Tibial nerve (tissue), 4 donors: ENCODE results near the gene COL25A1. TPM values are rescaled to one million over a fixed set of nuclear protein-coding genes. Genes with fewer than 3 reads are reported as not detected.

Experiments used
- DNase-seq, 2 donors: peaks; one replicate each; pipeline ENCODE4 v3.0.0-alpha.2; 2019; ENCODE audit warnings: low spot score in 2 of 2
- H3K27ac ChIP-seq, 4 donors: fragments of 200-600 bp; sonication (generic) in 3 of 4; one replicate each; pipeline ENCODE4 v1.5.1; 2017 to 2019; ENCODE audit warnings: mild to moderate bottlenecking in 1 of 4
- H3K27me3 ChIP-seq, 2 donors: fragments of 200-600 bp; sonication (generic) in 1 of 2; one replicate each; pipeline versions ENCODE4 v1.5.1 to v1.6.0; 2017 to 2019
- H3K36me3 ChIP-seq, 3 donors: fragments of 200-600 bp; sonication (generic); one replicate each; pipeline ENCODE4 v1.5.1; 2018 to 2019
- H3K4me1 ChIP-seq, 4 donors: fragments of 200-600 bp; sonication (generic) in 3 of 4; one replicate each; pipeline ENCODE4 v1.5.1; 2017 to 2019
- H3K4me3 ChIP-seq, 4 donors: fragments of 200-600 bp; sonication (generic) in 3 of 4; one replicate each; pipeline ENCODE4 v1.5.1; 2017 to 2019; ENCODE audit warnings: mild to moderate bottlenecking in 1 of 4, moderate library complexity in 1 of 4
- H3K9me3 ChIP-seq, 4 donors: fragments of 200-600 bp; sonication (generic) in 3 of 4; one replicate each; pipeline ENCODE4 v1.5.1; 2017 to 2019
- CTCF ChIP-seq, 5 experiments: fragments of 200-600 bp in 3 of 5; fragments of 450-650 bp in 2 of 5; sonication (generic) in 3 of 5; IDR thresholded peaks; one replicate each; pipeline ENCODE4 v1.5.1; 2016 to 2019; ENCODE audit warnings: antibody characterized with exemption in 5 of 5, mild to moderate bottlenecking in 3 of 5, moderate library complexity in 2 of 5
- EP300 ChIP-seq, 2 donors: sonication (generic); formaldehyde crosslinking; IDR thresholded peaks; one replicate each; pipeline ENCODE4 v1.6.1; 2017; ENCODE audit warnings: antibody characterized with exemption in 2 of 2, mild to moderate bottlenecking in 1 of 2
- POLR2A ChIP-seq, 2 donors: fragments of 450-650 bp; IDR thresholded peaks; one replicate each; pipeline ENCODE4 v1.6.1; 2017; ENCODE audit warnings: antibody characterized with exemption in 2 of 2, mild to moderate bottlenecking in 2 of 2, moderate library complexity in 2 of 2
- WGBS, 2 donors: methylation state at CpG; one replicate each; pipeline ENCODE4 v1.1.5; 2018; 5-methylcytosine and 5-hydroxymethylcytosine counted together
- total RNA-seq, 4 donors: library from RNA; depleted of rRNA; stranded (reverse); fragments of >200 nt; gene quantifications; one replicate each; pipeline ENCODE4 v1.1.0, GENCODE V29; 2016

Gene COL25A1
- total RNA-seq, 4 donors from 2014 or later: 1.5 to 4.1 (median 2.3) TPM

- DNase-seq: no peak
- no peak overlapping the region for H3K27ac ChIP-seq
- WGBS, 2 donors: 98 to 99% methylated on average over 4 of the region's 4 CpGs
These were observed 281.6 kb downstream of the COL25A1 start for GRCh38 chr4:109020861-109021260.

GRCh38 chr4:109016200-109016599 lies 286.3 kb downstream of the COL25A1 start:
- H3K4me3 ChIP-seq: no peak overlapping the region
- H3K27ac ChIP-seq: no peak overlapping the region
- 83 to 94% methylated on average over 3 to 5 of the region's 5 CpGs for whole genome bisulfite sequencing, 2 donors
- peaks cover 0 to 9% (median 0%) of the 10 kb centered on the region in 4 donors for H3K9me3 ChIP-seq
- no peaks in the 10 kb centered on the region for H3K27me3 ChIP-seq
- TF ChIP-seq CTCF (IDR thresholded peaks at IDR 0.05) (no peak), POLR2A (IDR thresholded peaks at IDR 0.05) (no peak), EP300 (IDR thresholded peaks at IDR 0.05) (no peak)
- no peaks in the 10 kb centered on the region for H3K36me3 ChIP-seq
- DNase-seq: no peak
- peaks cover 0 to 2% (median 0%) of the 10 kb centered on the region in 4 donors for H3K4me1 ChIP-seq

More at GRCh38 chr4:109020861-109021260, 281.6 kb downstream of the COL25A1 start:
- Histone ChIP-seq H3K27me3 (no peaks in the 10 kb centered on the region), H3K9me3 (peaks cover 0 to 21% (median 0%) of the 10 kb centered on the region in 4 donors), H3K36me3 (no peaks in the 10 kb centered on the region), H3K4me1 (no peaks in the 10 kb centered on the region), H3K4me3 (no peak overlapping the region)
- TF ChIP-seq POLR2A (IDR thresholded peaks at IDR 0.05): no peak

- Histone ChIP-seq H3K27me3 (no peaks in the 10 kb centered on the region), H3K4me1 (peaks cover 0 to 8% (median 0%) of the 10 kb centered on the region in 4 donors), H3K36me3 (no peaks in the 10 kb centered on the region), H3K4me3 (no peak overlapping the region), H3K9me3 (peaks cover 0 to 3% (median 0%) of the 10 kb centered on the region in 4 donors), H3K27ac (no peak overlapping the region)
- WGBS, 2 donors: 44 to 73% methylated on average over 2 of the region's 2 CpGs
- no peak for DNase-seq
- TF ChIP-seq EP300 (IDR thresholded peaks at IDR 0.05): no peak
- no peak for TF ChIP-seq POLR2A (IDR thresholded peaks at IDR 0.05)
- no peak for TF ChIP-seq CTCF (IDR thresholded peaks at IDR 0.05)
These were observed 287.0 kb downstream of the COL25A1 start for GRCh38 chr4:109015413-109015810.

- H3K9me3 ChIP-seq: peaks cover 0 to 3% (median 0%) of the 10 kb centered on the region in 4 donors
- no peak overlapping the region for H3K4me3 ChIP-seq
- DNase-seq: no peak
- peaks cover 0 to 14% (median 0%) of the 10 kb centered on the region in 4 donors for H3K4me1 ChIP-seq
- WGBS, 2 donors: 89% methylated on average over 11 of the region's 11 CpGs
- no peak overlapping the region for H3K27ac ChIP-seq
- TF ChIP-seq POLR2A (IDR thresholded peaks at IDR 0.05) (no peak), CTCF (IDR thresholded peaks at IDR 0.05) (no peak)
- no peaks in the 10 kb centered on the region for H3K27me3 ChIP-seq
- H3K36me3 ChIP-seq: no peaks in the 10 kb centered on the region
These were observed 287.7 kb downstream of the COL25A1 start for GRCh38 chr4:109014593-109015412.

GRCh38 chr4:109012286-109012880 lies 290.1 kb downstream of the COL25A1 start:
- Histone ChIP-seq H3K27me3 (no peaks in the 10 kb centered on the region), H3K4me3 (no peak overlapping the region), H3K27ac (no peak overlapping the region), H3K9me3 (peaks cover 0 to 3% (median 0%) of the 10 kb centered on the region in 4 donors), H3K4me1 (peaks cover 0 to 15% (median 0%) of the 10 kb centered on the region in 4 donors), H3K36me3 (no peaks in the 10 kb centered on the region)
- 87 to 96% methylated on average over 7 to 21 of the region's 37 CpGs for WGBS, 2 donors
- no peak for TF ChIP-seq POLR2A (IDR thresholded peaks at IDR 0.05)
- no peak for TF ChIP-seq EP300 (IDR thresholded peaks at IDR 0.05)
- TF ChIP-seq CTCF (IDR thresholded peaks at IDR 0.05): no peak
- no peak for DNase-seq
